Activated naive CD4-positive, alpha-beta T cell treated with anti-CD3 and anti-CD28 coated beads, Interleukin-2, amount 10 ng/mL, durations not matched to agents 7 days and 5 days (primary cell): Measurements from ENCODE around the gene MFSD12.

Experiments
- CTCF ChIA-PET: fragments of 350-600 bp; sonication (Branson Sonifier 250); formaldehyde crosslinking; loops from one replicate; lab custom pipeline; 2021; ENCODE audit warnings: antibody characterized with exemption; lab: Charles Lee
- DNase-seq: peaks from one replicate; pipeline ENCODE4 v3.0.0-alpha.2; 2020
- H3K27ac Mint-ChIP-seq: one replicate; pipeline ENCODE4 v1.8.0; 2021; ENCODE audit warnings: mild to moderate bottlenecking, moderate library complexity, mixed read lengths
- H3K27me3 Mint-ChIP-seq: one replicate; pipeline ENCODE4 v1.8.0; 2021; ENCODE audit warnings: mild to moderate bottlenecking, mixed read lengths
- H3K36me3 Mint-ChIP-seq: one replicate; pipeline ENCODE4 v1.8.0; 2021; ENCODE audit warnings: mixed read lengths
- H3K4me1 Mint-ChIP-seq: one replicate; pipeline ENCODE4 v1.8.0; 2021; ENCODE audit warnings: mixed read lengths
- H3K4me3 Mint-ChIP-seq: one replicate; pipeline ENCODE4 v1.8.0; 2021; ENCODE audit warnings: mild to moderate bottlenecking, moderate library complexity, mixed read lengths
- H3K9me3 Mint-ChIP-seq: one replicate; pipeline ENCODE4 v1.8.0; 2021; ENCODE audit warnings: mixed read lengths

The MFSD12 gene

GRCh38 chr19:3557461-3558248 lies at the start of gene MFSD12:
TSS of gene MFSD12 (minus strand) at chr19:3557586. CDS start at chr19:3557403, 183 bp downstream.
- H3K9me3 Mint-ChIP-seq = no peaks in the 10 kb centered on the region
- CTCF ChIA-PET = interaction anchor here (6.6 kb wide), 1 partner anchor 11 kb away, joined by 42 read pairs; no protein-coding TSS in a partner anchor
- peak within 1 kb of the TSS; percentile 96 for H3K4me3 Mint-ChIP-seq
- H3K4me1 Mint-ChIP-seq = peaks cover 44% of the 10 kb centered on the region
- DNase-seq = peak; percentile 95
- H3K36me3 Mint-ChIP-seq = peaks cover 15% of the 10 kb centered on the region
- peak within 1 kb of the TSS; percentile 86 for H3K27ac Mint-ChIP-seq
- peaks cover 4% of the 10 kb centered on the region for H3K27me3 Mint-ChIP-seq

GRCh38 chr19:3606690-3607289 lies 49.4 kb upstream of the MFSD12 start, which contains the start of gene TBXA2R:
TSS of gene TBXA2R (minus strand) at chr19:3606875. CDS start at chr19:3600634, 6,241 bp downstream.
- Mint-ChIP-seq H3K4me3 (peak within 1 kb of the TSS; percentile 62), H3K36me3 (peaks cover 6% of the 10 kb centered on the region), H3K4me1 (peaks cover 17% of the 10 kb centered on the region), H3K27me3 (peaks cover 14% of the 10 kb centered on the region), H3K27ac (no peak within 1 kb of the TSS), H3K9me3 (no peaks in the 10 kb centered on the region)
- CTCF ChIA-PET = no interaction called here
- peak; percentile 73 for DNase-seq

- CTCF ChIA-PET = no interaction called here
- peaks cover 17% of the 10 kb centered on the region for H3K4me1 Mint-ChIP-seq
- no peak overlapping the region for H3K27ac Mint-ChIP-seq
- peaks cover 4% of the 10 kb centered on the region for H3K36me3 Mint-ChIP-seq
- peak; percentile 67 for DNase-seq
- H3K4me3 Mint-ChIP-seq = peak overlapping the region; percentile 52
- peaks cover 14% of the 10 kb centered on the region for H3K27me3 Mint-ChIP-seq
- no peaks in the 10 kb centered on the region for H3K9me3 Mint-ChIP-seq
Observed at GRCh38 chr19:3606174-3606689, 48.8 kb upstream of the MFSD12 start.

GRCh38 chr19:3605770-3606169 lies 48.4 kb upstream of the MFSD12 start:
- Mint-ChIP-seq H3K27ac (no peak overlapping the region), H3K27me3 (peaks cover 14% of the 10 kb centered on the region), H3K9me3 (no peaks in the 10 kb centered on the region), H3K4me1 (peaks cover 17% of the 10 kb centered on the region), H3K4me3 (no peak overlapping the region), H3K36me3 (peaks cover 4% of the 10 kb centered on the region)
- DNase-seq = no peak
- CTCF ChIA-PET = no interaction called here

- Mint-ChIP-seq H3K27ac (no peak overlapping the region), H3K27me3 (peaks cover 14% of the 10 kb centered on the region), H3K4me3 (no peak overlapping the region), H3K9me3 (no peaks in the 10 kb centered on the region), H3K4me1 (peaks cover 17% of the 10 kb centered on the region), H3K36me3 (peaks cover 2% of the 10 kb centered on the region)
- DNase-seq = no peak
- CTCF ChIA-PET = no interaction called here
Observed at GRCh38 chr19:3605361-3605760, 48.0 kb upstream of the MFSD12 start.

- peaks cover 17% of the 10 kb centered on the region for H3K4me1 Mint-ChIP-seq
- H3K36me3 Mint-ChIP-seq = peaks cover 2% of the 10 kb centered on the region
- H3K9me3 Mint-ChIP-seq = no peaks in the 10 kb centered on the region
- DNase-seq = peak; percentile 63
- CTCF ChIA-PET = no interaction called here
- H3K4me3 Mint-ChIP-seq = no peak overlapping the region
- no peak overlapping the region for H3K27ac Mint-ChIP-seq
- H3K27me3 Mint-ChIP-seq = peaks cover 14% of the 10 kb centered on the region
Observed at GRCh38 chr19:3604987-3605343, 47.6 kb upstream of the MFSD12 start.

GRCh38 chr19:3604227-3604986 lies 47.0 kb upstream of the MFSD12 start:
- H3K4me1 Mint-ChIP-seq = peaks cover 14% of the 10 kb centered on the region
- CTCF ChIA-PET = no interaction called here
- peak overlapping the region; percentile 35 for H3K4me3 Mint-ChIP-seq
- H3K36me3 Mint-ChIP-seq = peaks cover 2% of the 10 kb centered on the region
- no peaks in the 10 kb centered on the region for H3K9me3 Mint-ChIP-seq
- peaks cover 14% of the 10 kb centered on the region for H3K27me3 Mint-ChIP-seq
- no peak overlapping the region for H3K27ac Mint-ChIP-seq
- no peak for DNase-seq

GRCh38 chr19:3603121-3603811 lies 45.9 kb upstream of the MFSD12 start:
- Mint-ChIP-seq H3K27ac (no peak overlapping the region), H3K4me1 (peaks cover 10% of the 10 kb centered on the region), H3K4me3 (no peak overlapping the region), H3K36me3 (peaks cover 2% of the 10 kb centered on the region), H3K27me3 (peaks cover 13% of the 10 kb centered on the region), H3K9me3 (no peaks in the 10 kb centered on the region)
- DNase-seq = no peak
- CTCF ChIA-PET = interaction anchor here (0.9 kb wide), 1 partner anchor 16 kb away, joined by 3 read pairs; no protein-coding TSS in a partner anchor

- CTCF ChIA-PET = no interaction called here
- no peaks in the 10 kb centered on the region for H3K27me3 Mint-ChIP-seq
- no peaks in the 10 kb centered on the region for H3K36me3 Mint-ChIP-seq
- DNase-seq = no peak
- no peaks in the 10 kb centered on the region for H3K4me1 Mint-ChIP-seq
- no peak overlapping the region for H3K27ac Mint-ChIP-seq
- H3K4me3 Mint-ChIP-seq = no peak overlapping the region
- no peaks in the 10 kb centered on the region for H3K9me3 Mint-ChIP-seq
Observed at GRCh38 chr19:3601021-3601420, 43.6 kb upstream of the MFSD12 start.

GRCh38 chr19:3599776-3600187 lies 42.4 kb upstream of the MFSD12 start:
- no peak for DNase-seq
- no peak overlapping the region for H3K27ac Mint-ChIP-seq
- H3K4me3 Mint-ChIP-seq = no peak overlapping the region
- CTCF ChIA-PET = no interaction called here
- H3K36me3 Mint-ChIP-seq = no peaks in the 10 kb centered on the region
- no peaks in the 10 kb centered on the region for H3K9me3 Mint-ChIP-seq
- no peaks in the 10 kb centered on the region for H3K4me1 Mint-ChIP-seq
- no peaks in the 10 kb centered on the region for H3K27me3 Mint-ChIP-seq

- DNase-seq = no peak
- no peaks in the 10 kb centered on the region for H3K36me3 Mint-ChIP-seq
- H3K4me3 Mint-ChIP-seq = no peak overlapping the region
- H3K4me1 Mint-ChIP-seq = no peaks in the 10 kb centered on the region
- H3K9me3 Mint-ChIP-seq = peaks cover 5% of the 10 kb centered on the region
- peaks cover 4% of the 10 kb centered on the region for H3K27me3 Mint-ChIP-seq
- no peak overlapping the region for H3K27ac Mint-ChIP-seq
- CTCF ChIA-PET = no interaction called here
Observed at GRCh38 chr19:3595521-3596061, 38.2 kb upstream of the MFSD12 start.

- no peaks in the 10 kb centered on the region for H3K4me1 Mint-ChIP-seq
- no peak for DNase-seq
- H3K27me3 Mint-ChIP-seq = peaks cover 4% of the 10 kb centered on the region
- H3K9me3 Mint-ChIP-seq = peaks cover 7% of the 10 kb centered on the region
- H3K4me3 Mint-ChIP-seq = no peak overlapping the region
- CTCF ChIA-PET = interaction anchor here (1.1 kb wide), 1 partner anchor 48 kb away, joined by 3 read pairs; no protein-coding TSS in a partner anchor
- H3K27ac Mint-ChIP-seq = no peak overlapping the region
- H3K36me3 Mint-ChIP-seq = no peaks in the 10 kb centered on the region
Observed at GRCh38 chr19:3593156-3593555, 35.8 kb upstream of the MFSD12 start.

- Mint-ChIP-seq H3K4me1 (no peaks in the 10 kb centered on the region), H3K4me3 (no peak overlapping the region), H3K36me3 (no peaks in the 10 kb centered on the region), H3K27ac (no peak overlapping the region), H3K27me3 (peaks cover 4% of the 10 kb centered on the region), H3K9me3 (peaks cover 7% of the 10 kb centered on the region)
- DNase-seq = no peak
- CTCF ChIA-PET = interaction anchor here (0.9 to 1.4 kb wide), 4 partner anchors 25 to 126 kb away, joined by 3 to 6 read pairs (median 3); no protein-coding TSS in a partner anchor
Observed at GRCh38 chr19:3591876-3592613, 34.7 kb upstream of the MFSD12 start.
